Breast epithelium (tissue), 4 donors: ENCODE measurements around the gene TCP11L1. TPM values are rescaled to one million over a fixed set of nuclear protein-coding genes. Genes with fewer than 3 reads are reported as not detected.

Experiments used
- DNase-seq, 2 donors: peaks; one replicate each; pipeline ENCODE4 v3.0.0-alpha.2; 2019; ENCODE audit warnings: low spot score in 2 of 2
- H3K27ac ChIP-seq, 2 donors: fragments of 200-600 bp; sonication (generic) in 1 of 2; one replicate each; pipeline ENCODE4 v1.5.1; 2016 to 2019; ENCODE audit warnings: mild to moderate bottlenecking in 1 of 2
- H3K27me3 ChIP-seq, 2 donors: fragments of 200-600 bp; sonication (generic) in 1 of 2; one replicate each; pipeline versions ENCODE4 v1.5.1 to v1.6.0; 2017 to 2019; ENCODE audit warnings: control low read depth in 1 of 2, mild to moderate bottlenecking in 1 of 2
- H3K36me3 ChIP-seq: fragments of 200-600 bp; one replicate; pipeline ENCODE4 v1.5.1; 2019
- H3K4me1 ChIP-seq, 2 donors: fragments of 200-600 bp; sonication (generic); one replicate each; pipeline ENCODE4 v1.5.1; 2016 to 2019; ENCODE audit warnings: control low read depth in 1 of 2
- H3K4me3 ChIP-seq, 3 donors: fragments of 200-600 bp; sonication (generic); 1 replicate in 2 of 3; 2 replicates in 1 of 3; pipeline ENCODE4 v1.5.1; 2016 to 2019; ENCODE audit warnings: mild to moderate bottlenecking in 3 of 3, moderate library complexity in 2 of 3
- H3K9me3 ChIP-seq, 2 donors: fragments of 200-600 bp; sonication (generic) in 1 of 2; one replicate each; pipeline ENCODE4 v1.5.1; 2016 to 2019; ENCODE audit warnings: control low read depth in 1 of 2
- CTCF ChIP-seq, 3 donors: fragments of 450-650 bp; IDR thresholded peaks; one replicate each; pipeline ENCODE4 v1.5.1; 2016 to 2017; ENCODE audit warnings: antibody characterized with exemption in 3 of 3, mild to moderate bottlenecking in 3 of 3, moderate library complexity in 3 of 3
- POLR2A ChIP-seq: fragments of 450-650 bp; IDR thresholded peaks from one replicate; pipeline ENCODE4 v1.6.1; 2016; ENCODE audit warnings: antibody characterized with exemption, mild to moderate bottlenecking, moderate library complexity
- POLR2AphosphoS5 ChIP-seq, 3 donors: sonication (generic); formaldehyde crosslinking; IDR thresholded peaks; one replicate each; pipeline ENCODE4 v1.6.1; 2017; ENCODE audit warnings: antibody characterized with exemption in 3 of 3
- intact Hi-C: fragments of 100-400 bp; cut with DNase I; formaldehyde crosslinking; loops from one replicate; pipeline ENCODE4 v1.15.1; 2023; ENCODE audit warnings: low total_unique reads
- total RNA-seq, 3 donors: library from RNA; depleted of rRNA; stranded (reverse); fragments of >200 nt; gene quantifications; one replicate each; pipeline ENCODE4 v1.1.0, GENCODE V29; 2016

Gene TCP11L1
- total RNA-seq, 3 donors from 2014 or later = 19.8 to 34.7 (median 29.0) TPM

- TF ChIP-seq POLR2AphosphoS5 (IDR thresholded peaks at IDR 0.05) (no peak), CTCF (IDR thresholded peaks at IDR 0.05) (peak; percentile 49 to 70 (median 50))
- Histone ChIP-seq H3K4me3 (no peak overlapping the region), H3K27me3 (no peaks in the 10 kb centered on the region), H3K9me3 (no peaks in the 10 kb centered on the region), H3K27ac (no peak overlapping the region), H3K36me3 (no peaks in the 10 kb centered on the region), H3K4me1 (no peaks in the 10 kb centered on the region)
- intact Hi-C loops = loop anchor here (5.0 kb wide), 1 partner anchor 103 kb away; no protein-coding TSS in a partner anchor
- peak; percentile 29 to 62 for DNase-seq
These were observed 26.2 kb downstream of the TCP11L1 start for GRCh38 chr11:33065445-33066178.

- Histone ChIP-seq H3K4me3 (no peak overlapping the region), H3K27me3 (no peaks in the 10 kb centered on the region), H3K36me3 (no peaks in the 10 kb centered on the region), H3K27ac (no peak overlapping the region), H3K4me1 (no peaks in the 10 kb centered on the region), H3K9me3 (no peaks in the 10 kb centered on the region)
- no peak for DNase-seq
- TF ChIP-seq POLR2A = no peak
- TF ChIP-seq POLR2AphosphoS5 (IDR thresholded peaks at IDR 0.05) = no peak
- TF ChIP-seq CTCF (IDR thresholded peaks at IDR 0.05) = no peak
- intact Hi-C loops = loop anchor here (5.0 kb wide), 1 partner anchor 105 kb away; no protein-coding TSS in a partner anchor
These were observed 27.9 kb downstream of the TCP11L1 start for GRCh38 chr11:33067294-33067693.

- Histone ChIP-seq H3K27ac (no peak overlapping the region), H3K9me3 (no peaks in the 10 kb centered on the region), H3K36me3 (no peaks in the 10 kb centered on the region), H3K4me3 (no peak overlapping the region), H3K4me1 (no peaks in the 10 kb centered on the region), H3K27me3 (no peaks in the 10 kb centered on the region)
- TF ChIP-seq POLR2A (no peak), POLR2AphosphoS5 (IDR thresholded peaks at IDR 0.05) (no peak), CTCF (IDR thresholded peaks at IDR 0.05) (no peak)
- no peak for DNase-seq
- intact Hi-C loops = loop anchor here (5.0 kb wide), 1 partner anchor 106 kb away; no protein-coding TSS in a partner anchor
These were observed 29.4 kb downstream of the TCP11L1 start for GRCh38 chr11:33068611-33069340.

- intact Hi-C loops = no loop called here
- Histone ChIP-seq H3K9me3 (no peaks in the 10 kb centered on the region), H3K27ac (no peak overlapping the region), H3K4me3 (no peak overlapping the region), H3K27me3 (no peaks in the 10 kb centered on the region), H3K4me1 (no peaks in the 10 kb centered on the region), H3K36me3 (no peaks in the 10 kb centered on the region)
- DNase-seq = no peak
- no peak for TF ChIP-seq POLR2AphosphoS5 (IDR thresholded peaks at IDR 0.05)
- no peak for TF ChIP-seq POLR2A
- no peak for TF ChIP-seq CTCF (IDR thresholded peaks at IDR 0.05)
These were observed 33.1 kb downstream of the TCP11L1 start for GRCh38 chr11:33072465-33072864.

- no peaks in the 10 kb centered on the region for H3K9me3 ChIP-seq
- no peak overlapping the region for H3K27ac ChIP-seq
- no peaks in the 10 kb centered on the region for H3K4me1 ChIP-seq
- intact Hi-C loops = no loop called here
- no peak for DNase-seq
- no peaks in the 10 kb centered on the region for H3K36me3 ChIP-seq
- TF ChIP-seq POLR2A = no peak
- no peak for TF ChIP-seq CTCF (IDR thresholded peaks at IDR 0.05)
- TF ChIP-seq POLR2AphosphoS5 (IDR thresholded peaks at IDR 0.05) = no peak
- H3K4me3 ChIP-seq = no peak overlapping the region
- no peaks in the 10 kb centered on the region for H3K27me3 ChIP-seq
These were observed 44.5 kb downstream of the TCP11L1 start for GRCh38 chr11:33083918-33084317.
